Neural cell (in vitro differentiated cells): Measurements from ENCODE around the gene ADGRF1. TPM values are rescaled to one million over a fixed set of nuclear protein-coding genes. Genes with fewer than 3 reads are reported as not detected.

Source experiments
- H2AFZ ChIP-seq: fragments of 200-600, 300-800 bp; sonication (generic), shearing (Covaris generic); 2 replicates; pipeline ENCODE4 v1.6.0; 2014; ENCODE audit warnings: low read depth, mild to moderate bottlenecking, antibody characterized with exemption, low read length, moderate library complexity
- H3F3A ChIP-seq: fragments of 200-600 bp; shearing (Covaris generic); 2 replicates; pipeline ENCODE4 v1.6.1; 2016; ENCODE audit warnings: mild to moderate bottlenecking, moderate library complexity, mixed read lengths, antibody characterized with exemption, low read length; ENCODE audit not compliant: insufficient read depth, poor library complexity, severe bottlenecking
- H3K27ac ChIP-seq: fragments of 200-600, 300-800 bp; sonication (generic), shearing (Covaris generic); 2 replicates; pipeline ENCODE4 v1.5.1; 2014; ENCODE audit warnings: mild to moderate bottlenecking, low read length, moderate library complexity
- H3K27me3 ChIP-seq: fragments of 300-800, 200-600 bp; sonication (generic), shearing (Covaris generic); 2 replicates; pipeline ENCODE4 v1.6.0; 2014; ENCODE audit warnings: mild to moderate bottlenecking, low read depth, low read length, moderate library complexity; ENCODE audit not compliant: insufficient read depth
- H3K36me3 ChIP-seq: fragments of 300-800, 200-600 bp; sonication (generic), shearing (Covaris generic); 2 replicates; pipeline ENCODE4 v1.5.1; 2014; ENCODE audit warnings: mild to moderate bottlenecking, antibody characterized with exemption, low read length, moderate library complexity; ENCODE audit not compliant: insufficient read depth
- H3K4me2 ChIP-seq: fragments of 300-800, 200-600 bp; sonication (generic), shearing (Covaris generic); 2 replicates; pipeline ENCODE4 v1.6.0; 2014; ENCODE audit warnings: mild to moderate bottlenecking, low read length
- H3K4me3 ChIP-seq: fragments of 300-800, 200-600 bp; sonication (generic), shearing (Covaris generic); 2 replicates; pipeline ENCODE4 v1.5.1; 2014; ENCODE audit warnings: mild to moderate bottlenecking, low read length, moderate library complexity
- H3K79me2 ChIP-seq: fragments of 200-600 bp; shearing (Covaris generic); replicated peaks from 2 replicates; pipeline ENCODE4 v1.6.0; 2014; ENCODE audit warnings: mild to moderate bottlenecking, low read length, moderate library complexity; ENCODE audit not compliant: insufficient read depth
- H3K9ac ChIP-seq: fragments of 300-800, 200-600 bp; sonication (generic), shearing (Covaris generic); 2 replicates; pipeline ENCODE4 v1.6.1; 2016; ENCODE audit warnings: mild to moderate bottlenecking, low read length, mixed read lengths
- H3K9me2 ChIP-seq: fragments of 200-600 bp; shearing (Covaris generic); 2 replicates; pipeline ENCODE4 v1.6.1; 2016; ENCODE audit warnings: mild to moderate bottlenecking, low read length, mixed read lengths; ENCODE audit not compliant: insufficient read depth
- H3K9me3 ChIP-seq: fragments of 200-600, 300-800 bp; sonication (generic), shearing (Covaris generic); 2 replicates; pipeline ENCODE4 v1.6.1; 2016; ENCODE audit warnings: mild to moderate bottlenecking, mixed run types, low read length, moderate library complexity, mixed read lengths
- H4K20me1 ChIP-seq: fragments of 200-600 bp; shearing (Covaris generic); 2 replicates; pipeline ENCODE4 v1.6.1; 2016; ENCODE audit warnings: mild to moderate bottlenecking, mixed run types; ENCODE audit not compliant: insufficient read depth
- EP300 ChIP-seq: fragments of 450-650 bp; conservative IDR thresholded peaks from 2 replicates; pipeline ENCODE4 v1.6.1; 2014; ENCODE audit warnings: antibody characterized with exemption, mild to moderate bottlenecking, moderate library complexity; ENCODE audit not compliant: poor library complexity, severe bottlenecking
- EZH2 ChIP-seq: fragments of 200-600, 300-800 bp; shearing (Covaris generic), sonication (generic); IDR thresholded peaks from 2 replicates; pipeline ENCODE4 v1.6.1; 2014; ENCODE audit warnings: antibody characterized with exemption, low read length, borderline replicate concordance, mild to moderate bottlenecking; ENCODE audit not compliant: insufficient read depth, poor library complexity, severe bottlenecking
- MXI1 ChIP-seq: fragments of 450-650 bp; conservative IDR thresholded peaks from 2 replicates; pipeline ENCODE4 v1.6.1; 2014; ENCODE audit warnings: antibody characterized with exemption, mild to moderate bottlenecking; ENCODE audit not compliant: poor library complexity, severe bottlenecking
- POLR2AphosphoS5 ChIP-seq: IDR thresholded peaks from 2 replicates; pipeline ENCODE4 v1.6.1; 2012
- RAD21 ChIP-seq: fragments of 450-650 bp; conservative IDR thresholded peaks from 2 replicates; pipeline ENCODE4 v1.6.1; 2014; ENCODE audit warnings: antibody characterized with exemption, mild to moderate bottlenecking, moderate library complexity
- REST ChIP-seq: IDR thresholded peaks from 2 replicates; pipeline ENCODE4 v1.6.1; 2012; ENCODE audit warnings: borderline replicate concordance
- SMC3 ChIP-seq: fragments of 450-650 bp; conservative IDR thresholded peaks from 2 replicates; pipeline ENCODE4 v1.6.1; 2014; ENCODE audit warnings: antibody characterized with exemption, mild to moderate bottlenecking, moderate library complexity; ENCODE audit not compliant: poor library complexity
- TAF1 ChIP-seq: IDR thresholded peaks from 2 replicates; pipeline ENCODE4 v1.6.1; 2012; ENCODE audit warnings: low read depth
- polyA plus RNA-seq: library from polyadenylated mRNA; depleted of rRNA; stranded (reverse); fragments of >200 nt; gene quantifications from 2 replicates; pipeline ENCODE4 v1.2.3, GENCODE V29; 2014
- TF ChIP-seq, protein P1 (sequence below): fragments of 450-650 bp; IDR thresholded peaks from 2 replicates; pipeline ENCODE4 v1.5.1; 2014; ENCODE audit warnings: antibody characterized with exemption, mild to moderate bottlenecking, moderate library complexity; ENCODE audit not compliant: poor library complexity, severe bottlenecking

Gene ADGRF1
- polyA plus RNA-seq, 1 donor from 2014 or later: not detected

DNA sequence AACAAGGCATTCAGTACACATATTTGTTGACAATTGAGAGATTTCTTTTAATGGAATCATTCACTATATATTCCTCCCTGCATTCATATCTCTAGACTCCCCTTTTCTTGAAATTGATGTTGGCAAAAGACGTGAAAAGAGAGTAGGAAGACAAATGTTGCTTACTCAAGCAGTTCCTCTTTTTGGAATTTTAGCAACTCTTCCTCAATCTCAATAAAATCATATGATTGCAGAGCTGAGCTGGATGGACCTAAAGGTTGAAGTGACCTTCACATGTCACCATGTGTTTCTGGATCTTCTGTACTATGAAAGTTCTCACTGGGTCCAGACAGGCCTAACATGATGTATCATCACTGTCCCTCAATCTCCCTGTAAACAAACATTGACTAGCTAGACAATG lies 18.6 kb downstream of the ADGRF1 start:
- Histone ChIP-seq H3K4me2 (no peak overlapping the region), H3K9me3 (no peaks in the 10 kb centered on the region), H4K20me1 (no peaks in the 10 kb centered on the region), H3K9ac (no peak overlapping the region), H3K36me3 (no peaks in the 10 kb centered on the region), H3K4me3 (no peak overlapping the region), H3K27me3 (no peaks in the 10 kb centered on the region), H3K79me2 (no peaks in the 10 kb centered on the region), H3K27ac (no peak overlapping the region), H3K9me2 (no peaks in the 10 kb centered on the region), H2AFZ (no peak overlapping the region), H3F3A (no peaks in the 10 kb centered on the region)
- TF ChIP-seq MXI1 (no peak), SMC3 (no peak), POLR2AphosphoS5 (no peak), EZH2 (no peak), EP300 (no peak), TAF1 (no peak), RAD21 (no peak), REST (no peak)
- TF ChIP-seq, protein P1, sequence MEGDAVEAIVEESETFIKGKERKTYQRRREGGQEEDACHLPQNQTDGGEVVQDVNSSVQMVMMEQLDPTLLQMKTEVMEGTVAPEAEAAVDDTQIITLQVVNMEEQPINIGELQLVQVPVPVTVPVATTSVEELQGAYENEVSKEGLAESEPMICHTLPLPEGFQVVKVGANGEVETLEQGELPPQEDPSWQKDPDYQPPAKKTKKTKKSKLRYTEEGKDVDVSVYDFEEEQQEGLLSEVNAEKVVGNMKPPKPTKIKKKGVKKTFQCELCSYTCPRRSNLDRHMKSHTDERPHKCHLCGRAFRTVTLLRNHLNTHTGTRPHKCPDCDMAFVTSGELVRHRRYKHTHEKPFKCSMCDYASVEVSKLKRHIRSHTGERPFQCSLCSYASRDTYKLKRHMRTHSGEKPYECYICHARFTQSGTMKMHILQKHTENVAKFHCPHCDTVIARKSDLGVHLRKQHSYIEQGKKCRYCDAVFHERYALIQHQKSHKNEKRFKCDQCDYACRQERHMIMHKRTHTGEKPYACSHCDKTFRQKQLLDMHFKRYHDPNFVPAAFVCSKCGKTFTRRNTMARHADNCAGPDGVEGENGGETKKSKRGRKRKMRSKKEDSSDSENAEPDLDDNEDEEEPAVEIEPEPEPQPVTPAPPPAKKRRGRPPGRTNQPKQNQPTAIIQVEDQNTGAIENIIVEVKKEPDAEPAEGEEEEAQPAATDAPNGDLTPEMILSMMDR: no peak

DNA sequence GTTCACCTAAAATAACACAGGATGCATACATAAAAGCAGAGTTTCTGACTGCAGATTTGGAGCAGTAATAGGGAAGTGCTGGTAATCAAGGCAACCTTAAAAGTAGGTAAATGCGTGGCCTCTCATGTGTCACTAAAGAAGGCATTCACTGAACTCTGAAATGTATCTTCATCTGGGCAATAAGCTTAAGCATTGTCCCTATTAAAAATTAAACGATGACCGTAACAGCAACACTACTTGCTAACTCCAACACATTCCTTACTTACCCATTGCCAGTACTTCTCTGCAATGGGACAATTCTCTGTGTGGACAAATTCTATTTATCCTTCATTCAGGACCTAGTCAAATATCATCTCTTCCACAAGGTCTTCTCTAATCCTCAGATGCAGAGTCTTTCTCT lies 19.9 kb downstream of the ADGRF1 start:
- H3K36me3 ChIP-seq: no peaks in the 10 kb centered on the region
- H3K79me2 ChIP-seq: no peaks in the 10 kb centered on the region
- no peak overlapping the region for H3K9ac ChIP-seq
- no peak overlapping the region for H3K27ac ChIP-seq
- H3K4me3 ChIP-seq: no peak overlapping the region
- H3K27me3 ChIP-seq: no peaks in the 10 kb centered on the region
- TF ChIP-seq RAD21 (no peak), TAF1 (no peak), EP300 (no peak), SMC3 (no peak), REST (no peak), EZH2 (no peak), POLR2AphosphoS5 (no peak), MXI1 (no peak)
- TF ChIP-seq, protein P1: no peak
- H3F3A ChIP-seq: peaks cover 3% of the 10 kb centered on the region
- no peaks in the 10 kb centered on the region for H3K9me3 ChIP-seq
- no peaks in the 10 kb centered on the region for H3K9me2 ChIP-seq
- H2AFZ ChIP-seq: no peak overlapping the region
- H4K20me1 ChIP-seq: no peaks in the 10 kb centered on the region
- no peak overlapping the region for H3K4me2 ChIP-seq
